GM12878 (cell line): ENCODE data around the gene AURKA. TPM values are rescaled to one million over a fixed set of nuclear protein-coding genes. Genes with fewer than 3 reads are reported as not detected.

Source experiments
- ATAC-seq: fragments of 200-7000 bp; cut with Tn5 transposase; 3 replicates; pipeline ENCODE4 v1.9.1; 2020; ENCODE audit warnings: mild to moderate bottlenecking, moderate library complexity
- Bru-seq: library from RNA; stranded (reverse); fragments of 400-500 nt; gene quantifications from one replicate; lab custom pipeline; 2021; lab: Mats Ljungman, UMichigan
- BruChase-seq, 2 experiments: library from RNA; stranded (reverse); fragments of 400-500 nt; gene quantifications; one replicate each; lab custom pipeline; 2021; lab: Mats Ljungman, UMichigan
- BruUV-seq: library from RNA; stranded (reverse); fragments of 400-500 nt; replicated peaks from 2 replicates; lab custom pipeline; 2021; lab: Mats Ljungman, UMichigan
- CTCF ChIA-PET: fragments of 300-600 bp; sonication (Branson Sonifier 250); formaldehyde crosslinking; extraction: SDS; loops from one replicate; lab custom pipeline; 2021; ENCODE audit warnings: inconsistent platforms; lab: Yijun Ruan, JAX
- POLR2A ChIA-PET: fragments of 350-600 bp; formaldehyde crosslinking; extraction: SDS; loops from one replicate; lab custom pipeline; 2021; ENCODE audit warnings: inconsistent platforms; lab: Charles Lee
- RAD21 ChIA-PET: fragments of 300-600 bp; sonication (Branson Sonifier 250); formaldehyde crosslinking; loops from one replicate; lab custom pipeline; 2023; ENCODE audit warnings: antibody characterized with exemption; ENCODE audit not compliant: unreplicated experiment; lab: Charles Lee
- SMC1A ChIA-PET: fragments of 300-600 bp; sonication (Branson Sonifier 250); formaldehyde crosslinking; loops from one replicate; lab custom pipeline; 2023; ENCODE audit not compliant: unreplicated experiment, uncharacterized antibody; lab: Charles Lee
- DNase-seq: peaks from one replicate; pipeline ENCODE4 v3.0.0-alpha.2; 2011; ENCODE audit warnings: low read depth, low spot score
- FAIRE-seq: peaks from 3 replicates; lab custom pipeline; 2011; peaks lifted over from hg19 to GRCh38; lab: Jason Lieb, UNC
- H2AFZ ChIP-seq: 2 replicates; pipeline ENCODE4 v1.6.0; 2011; ENCODE audit warnings: low read depth, low read length, control low read depth; ENCODE audit not compliant: control insufficient read depth
- H3K27ac ChIP-seq: 2 replicates; pipeline ENCODE4 v1.5.1; 2011; ENCODE audit warnings: control low read depth; ENCODE audit not compliant: control insufficient read depth, insufficient read depth
- H3K27me3 ChIP-seq, 2 experiments: replicated peaks in 1 of 2; 2 replicates each; pipeline versions ENCODE4 v1.6.0 to v1.6.1; 2011; ENCODE audit warnings: low read length in 1 of 2; ENCODE audit not compliant: control insufficient read depth in 2 of 2, insufficient read depth in 2 of 2
- H3K36me3 ChIP-seq, 2 experiments: 2 replicates each; pipeline ENCODE4 v1.5.1; 2011; ENCODE audit warnings: low read length in 1 of 2; ENCODE audit not compliant: control insufficient read depth in 2 of 2, insufficient read depth in 2 of 2
- H3K4me1 ChIP-seq: 2 replicates; pipeline ENCODE4 v1.6.1; 2011; ENCODE audit warnings: mild to moderate bottlenecking, low read length, moderate library complexity, mixed read lengths; ENCODE audit not compliant: control insufficient read depth, insufficient read depth
- H3K4me2 ChIP-seq: 2 replicates; pipeline ENCODE4 v1.6.0; 2011; ENCODE audit warnings: control low read depth; ENCODE audit not compliant: control insufficient read depth, insufficient read depth
- H3K4me3 ChIP-seq: fragments of 200-600 bp; sonication (generic); 2 replicates; pipeline ENCODE4 v1.5.1; 2016
- H3K79me2 ChIP-seq: 2 replicates; pipeline ENCODE4 v1.6.0; 2011; ENCODE audit warnings: low read length; ENCODE audit not compliant: control insufficient read depth, insufficient read depth
- H3K9ac ChIP-seq: 2 replicates; pipeline ENCODE4 v1.8.0; 2011; ENCODE audit warnings: low read length, control low read depth, mixed read lengths; ENCODE audit not compliant: control insufficient read depth, insufficient read depth
- H3K9me3 ChIP-seq: replicated peaks from 3 replicates; pipeline ENCODE4 v1.5.1; 2011; ENCODE audit warnings: mild to moderate bottlenecking, low read length; ENCODE audit not compliant: control insufficient read depth, insufficient read depth
- H4K20me1 ChIP-seq: 2 replicates; pipeline ENCODE4 v1.6.0; 2011; ENCODE audit not compliant: control insufficient read depth, insufficient read depth
- CBX3 ChIP-seq: fragments of 200-600 bp; sonication (generic); IDR thresholded peaks from 2 replicates; pipeline ENCODE4 v1.6.1; 2016; ENCODE audit warnings: low read depth, borderline replicate concordance
- CEBPB ChIP-seq, 2 experiments: fragments of 150-350 bp in 1 of 2; IDR thresholded peaks; 2 replicates each; pipeline ENCODE4 v1.6.1; 2012 to 2014; ENCODE audit warnings: low read depth in 2 of 2, low read length in 2 of 2, borderline replicate concordance in 1 of 2, inconsistent platforms in 1 of 2
- ETV6 ChIP-seq, 2 experiments: fragments of 450-650 bp in 1 of 2; IDR thresholded peaks in 1 of 2; conservative IDR thresholded peaks in 1 of 2; 2 replicates each; pipeline ENCODE4 v1.6.1; 2014; ENCODE audit warnings: antibody characterized with exemption in 1 of 2, borderline replicate concordance in 1 of 2, low read depth in 1 of 2, mild to moderate bottlenecking in 1 of 2, moderate library complexity in 1 of 2
- MYC ChIP-seq: IDR thresholded peaks from 2 replicates; pipeline ENCODE4 v1.6.1; 2011; ENCODE audit warnings: mild to moderate bottlenecking, low read length, moderate library complexity, inconsistent platforms; ENCODE audit not compliant: insufficient read depth, insufficient replicate concordance, insufficient read length, severe bottlenecking
- NR2F1 ChIP-seq: fragments of 450-650 bp; conservative IDR thresholded peaks from 2 replicates; pipeline ENCODE4 v1.6.1; 2017; ENCODE audit warnings: mild to moderate bottlenecking
- ZNF217 ChIP-seq: fragments of 450-650 bp; IDR thresholded peaks from 2 replicates; pipeline ENCODE4 v1.6.1; 2017; ENCODE audit warnings: antibody characterized with exemption, mild to moderate bottlenecking
- ZNF274 ChIP-seq: IDR thresholded peaks from one replicate; pipeline ENCODE4 v1.8.0; 2011; ENCODE audit not compliant: insufficient read length, insufficient read depth
- WGBS: methylation state at CpG from one replicate; pipeline ENCODE4 v1.1.6; 2016; ENCODE audit warnings: low lambda C conversion rate; ENCODE audit not compliant: insufficient replicate concordance, insufficient coverage; ENCODE audit errors: missing lambda C conversion rate; 5-methylcytosine and 5-hydroxymethylcytosine counted together
- in situ Hi-C: fragments of 300-500 bp; cut with MboI; formaldehyde crosslinking; loops from 9 replicates; pipeline ENCODE4 v1.14.3; 2018; ENCODE audit warnings: mixed read lengths
- intact Hi-C: fragments of 100-400 bp; cut with micrococcal nuclease; formaldehyde crosslinking; loops from one replicate; pipeline ENCODE4 v1.14.2; 2022; ENCODE audit not compliant: unreplicated experiment
- long read RNA-seq, 2 experiments: library from polyadenylated mRNA; unstranded; transcript quantifications; one replicate each; pipeline ENCODE4 v2.0.0, GENCODE V29; 2019 to 2020
- polyA minus RNA-seq, 3 experiments: library from RNA; depleted of rRNA, polyadenylated mRNA; stranded (reverse); fragments of >200 nt; gene quantifications; 2 replicates each; pipeline ENCODE4 v1.2.3, GENCODE V29; 2011
- polyA plus RNA-seq, 11 experiments: library from polyadenylated mRNA; depleted of rRNA in 4 of 11; unstranded in 6 of 11; stranded (reverse) in 5 of 11; fragments of >200 nt; fragmentation: Nextera tagmentation in 4 of 11; fragmentation: Illumina TruSeq in 1 of 11; extraction: Ambion mirVana in 4 of 11; extraction: Trizol in 1 of 11; gene quantifications; 1 replicate in 1 of 11; 2 replicates in 10 of 11; pipeline versions ENCODE4 v1.2.1 to v1.2.3, GENCODE V29; 2011 to 2016; ENCODE audit warnings: inconsistent platforms in 2 of 11, missing spikeins in 2 of 11, low read depth in 1 of 11
- total RNA-seq, 4 experiments: library from RNA; depleted of rRNA in 3 of 4; stranded (reverse); fragments of >200 nt in 3 of 4; fragmentation: Illumina TruSeq in 1 of 4; extraction: Trizol in 1 of 4; gene quantifications; 2 replicates each; pipeline versions ENCODE4 v1.2.1 to v1.2.3, GENCODE V29; 2013 to 2021
- TF ChIP-seq, protein P1 (sequence below): IDR thresholded peaks from 2 replicates; pipeline ENCODE4 v1.6.1; 2012; ENCODE audit warnings: low read depth, low read length, improper control_type of control experiment
- TF ChIP-seq, protein P2 (sequence below): fragments of 150-350 bp; IDR thresholded peaks from 2 replicates; pipeline ENCODE4 v1.6.1; 2016; ENCODE audit warnings: low read depth, low read length

AURKA gene
- 18.8 and 19.4 TPM in 2 replicates for total RNA-seq (2013; cell fraction: nucleolus; rRNA removed)
- total RNA-seq (2014; rRNA removed) (57.3 and 63.1 TPM in 2 replicates), total RNA-seq (2014; rRNA removed; fragmentation: Illumina TruSeq; extraction: Trizol) (67.9 and 71.6 TPM in 2 replicates), total RNA-seq (2021) (59.4 and 61.2 TPM in 2 replicates), polyA plus RNA-seq (2011; rRNA removed) (87.6 and 108 TPM in 2 replicates), polyA plus RNA-seq (2014; fragmentation: Illumina TruSeq; extraction: Trizol) (98.7 and 113 TPM in 2 replicates), polyA plus RNA-seq (2014; fragmentation: Nextera tagmentation; extraction: Ambion mirVana) (10 to 100 TPM; 70.9 to 75.2 TPM), polyA plus RNA-seq (2014; rRNA removed) (58.3 and 60.8 TPM in 2 replicates), polyA plus RNA-seq (2016; fragmentation: Nextera tagmentation; extraction: Ambion mirVana) (100 to 1,000 TPM; 120 to 122 TPM), polyA minus RNA-seq (2011; rRNA and poly(A)+ RNA removed) (55.3 and 61.1 TPM in 2 replicates), Bru-seq, nascent RNA (percentile 71 among the genes with signal in this experiment), BruChase-seq, experiment 1, labeled RNA remaining after a 6-hour chase (percentile 79 among the genes with signal in this experiment), BruChase-seq, experiment 2, labeled RNA remaining after a 2-hour chase (percentile 82 among the genes with signal in this experiment)
- 20.0 TPM for polyA plus RNA-seq (2011; ENCODE audit: low read depth)
- polyA plus RNA-seq (2011; cell fraction: cytosol; rRNA removed) = 66.6 and 74.8 TPM in 2 replicates
- polyA plus RNA-seq (2011; cell fraction: nucleus; rRNA removed) = 37.8 and 38.0 TPM in 2 replicates
- polyA plus RNA-seq (2012) = 19.8 and 28.8 TPM in 2 replicates
- 31.7 and 35.6 TPM in 2 replicates for polyA minus RNA-seq (2011; cell fraction: cytosol; rRNA and poly(A)+ RNA removed)
- 11.7 and 18.3 TPM in 2 replicates for polyA minus RNA-seq (2011; cell fraction: nucleus; rRNA and poly(A)+ RNA removed)
- long read RNA-seq, experiment 1, transcript AURKA-202 (9 exons, 2,248 nt) = minor isoform, 21 of 130 reads
- long read RNA-seq, experiment 1, transcript AURKA-201 (10 exons, 2,223 nt) = minor isoform, 5 of 130 reads
- long read RNA-seq, experiment 1, transcript AURKA-208 (9 exons, 2,114 nt) = major isoform, 27 of 130 reads
- long read RNA-seq, experiment 1, transcript AURKA-206 (9 exons, 2,169 nt) = minor isoform, 19 of 130 reads
- long read RNA-seq, experiment 1, partial matches to known transcripts = 19 of 130 reads
- long read RNA-seq, experiment 1, other reads (novel, unspliced or antisense) = 34 of 130 reads
- long read RNA-seq, experiment 2, transcript AURKA-202 (9 exons, 2,248 nt) = minor isoform, 48 of 569 reads
- long read RNA-seq, experiment 2, transcript AURKA-201 (10 exons, 2,223 nt) = minor isoform, 53 of 569 reads
- long read RNA-seq, experiment 2, transcript AURKA-206 (9 exons, 2,169 nt) = minor isoform, 105 of 569 reads
- long read RNA-seq, experiment 2, transcript AURKA-208 (9 exons, 2,114 nt) = major isoform, 166 of 569 reads
- long read RNA-seq, experiment 2, partial matches to known transcripts = 34 of 569 reads
- long read RNA-seq, experiment 2, other reads (novel, unspliced or antisense) = 107 of 569 reads

DNA sequence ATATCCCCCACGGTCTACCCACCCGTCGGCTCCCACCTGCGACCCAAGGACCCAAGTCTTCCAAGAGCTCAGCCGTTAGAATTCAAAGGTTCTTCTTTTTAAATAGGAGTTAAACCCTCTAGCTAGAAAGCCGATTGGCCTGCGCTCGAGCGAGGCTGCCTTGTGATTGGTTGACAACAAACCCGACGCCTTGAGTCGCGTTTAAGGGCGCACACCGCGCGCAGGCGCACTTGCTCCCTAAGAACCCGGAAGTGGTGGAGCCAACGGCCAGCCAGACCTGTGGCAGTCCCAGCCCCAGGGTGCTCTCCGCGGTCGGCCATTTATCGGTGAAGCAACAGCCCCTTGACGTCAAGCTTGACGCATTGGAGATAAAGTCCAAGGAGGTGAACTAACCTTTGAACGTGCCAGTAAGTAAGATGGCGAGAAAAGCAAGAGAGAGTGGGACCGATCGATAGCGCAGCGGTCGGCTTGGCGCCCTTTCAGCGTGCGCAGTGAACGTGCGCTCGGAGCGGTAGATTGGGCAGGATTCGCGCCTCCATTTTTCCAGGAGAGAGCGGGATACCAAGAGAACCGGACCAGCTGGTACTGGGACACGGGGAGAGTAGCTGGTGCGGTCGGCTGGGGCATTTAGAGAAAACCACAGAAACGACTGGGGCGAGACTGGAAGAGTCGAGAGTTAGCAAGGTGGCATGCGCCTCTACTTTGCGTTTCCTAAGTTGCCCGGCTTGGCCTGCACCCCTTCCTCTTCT lies at the start of gene AURKA, which contains the start of gene CSTF1:
AURKA (minus strand) TSS at position 84 of the 749 bp plus-strand sequence. CDS start 4,018 bp downstream, outside the sequence.
CSTF1 (plus strand) TSS at position 514 of the 749 bp plus-strand sequence. CDS start 2,908 bp downstream, outside the sequence.
- Histone ChIP-seq H3K9ac (peak within 1 kb of the TSS; percentile 90), H3K36me3 (peaks cover 5 to 11% of the 10 kb centered on the region in 2 experiments), H3K4me2 (peak within 1 kb of the TSS; percentile 98), H3K9me3 (no peaks in the 10 kb centered on the region), H3K4me3 (peak within 1 kb of the TSS; percentile 99), H3K27me3 (no peaks in the 10 kb centered on the region), H4K20me1 (no peaks in the 10 kb centered on the region), H3K27ac (peak within 1 kb of the TSS; percentile 78), H3K79me2 (peaks cover 63% of the 10 kb centered on the region), H2AFZ (peak within 1 kb of the TSS; percentile 84), H3K4me1 (peaks cover 3% of the 10 kb centered on the region; the same call in 1 of the 2 replicates)
- ChIA-PET POLR2A (interaction anchor here (0.8 to 1.2 kb wide), 3 partner anchors 10 to 17 kb away, joined by 3 to 5 read pairs (median 4); no protein-coding TSS in a partner anchor), RAD21 (interaction anchor here (1.5 to 2.5 kb wide), 4 partner anchors 20 to 77 kb away, joined by 4 to 9 read pairs (median 6); partner anchors contain the start of genes CASS4, FAM210B and RTF2), CTCF (interaction anchor here (0.8 to 2.1 kb wide), 5 partner anchors 9 to 78 kb away, joined by 4 to 6 read pairs (median 4); partner anchors contain the start of gene CASS4), SMC1A (interaction anchor here (0.6 to 3.8 kb wide), 9 partner anchors 11 to 1390 kb away, joined by 3 to 14 read pairs (median 3); partner anchors contain the start of gene RTF2)
- FAIRE-seq (peak; percentile 98), DNase-seq (peak; percentile 97), ATAC-seq (peak; percentile 92)
- in situ Hi-C loops = no loop called here
- BruUV-seq = TSS peak; percentile 75
- intact Hi-C loops = loop anchor here (2.0 kb wide), 1 partner anchor 76 kb away; the partner anchor contains the start of gene RTF2
- WGBS = under 1% methylated on average over 53 of the region's 53 CpGs
- TF ChIP-seq MYC (peak; percentile 86), CEBPB (IDR thresholded peaks at IDR 0.05; ENCODE audit: borderline replicate concordance in 1 of 2, low read depth in 2 of 2, low read length in 2 of 2) (peak in 1 of 2 experiments; percentile 86; a peak in 2 of 4 replicates), CBX3 (no peak), ETV6 (conservative IDR thresholded peaks at IDR 0.05 in 1 of 2, IDR thresholded peaks at IDR 0.05 in 1 of 2; ENCODE audit: borderline replicate concordance in 1 of 2, low read depth in 1 of 2) (peak in 1 of 2 experiments; percentile 33; a peak in 1 of 4 replicates), ZNF274 (no peak), NR2F1 (peak; percentile 81), ZNF217 (no peak)
- TF ChIP-seq, protein P1, sequence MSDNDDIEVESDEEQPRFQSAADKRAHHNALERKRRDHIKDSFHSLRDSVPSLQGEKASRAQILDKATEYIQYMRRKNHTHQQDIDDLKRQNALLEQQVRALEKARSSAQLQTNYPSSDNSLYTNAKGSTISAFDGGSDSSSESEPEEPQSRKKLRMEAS = peak; percentile 80
- TF ChIP-seq, protein P2, sequence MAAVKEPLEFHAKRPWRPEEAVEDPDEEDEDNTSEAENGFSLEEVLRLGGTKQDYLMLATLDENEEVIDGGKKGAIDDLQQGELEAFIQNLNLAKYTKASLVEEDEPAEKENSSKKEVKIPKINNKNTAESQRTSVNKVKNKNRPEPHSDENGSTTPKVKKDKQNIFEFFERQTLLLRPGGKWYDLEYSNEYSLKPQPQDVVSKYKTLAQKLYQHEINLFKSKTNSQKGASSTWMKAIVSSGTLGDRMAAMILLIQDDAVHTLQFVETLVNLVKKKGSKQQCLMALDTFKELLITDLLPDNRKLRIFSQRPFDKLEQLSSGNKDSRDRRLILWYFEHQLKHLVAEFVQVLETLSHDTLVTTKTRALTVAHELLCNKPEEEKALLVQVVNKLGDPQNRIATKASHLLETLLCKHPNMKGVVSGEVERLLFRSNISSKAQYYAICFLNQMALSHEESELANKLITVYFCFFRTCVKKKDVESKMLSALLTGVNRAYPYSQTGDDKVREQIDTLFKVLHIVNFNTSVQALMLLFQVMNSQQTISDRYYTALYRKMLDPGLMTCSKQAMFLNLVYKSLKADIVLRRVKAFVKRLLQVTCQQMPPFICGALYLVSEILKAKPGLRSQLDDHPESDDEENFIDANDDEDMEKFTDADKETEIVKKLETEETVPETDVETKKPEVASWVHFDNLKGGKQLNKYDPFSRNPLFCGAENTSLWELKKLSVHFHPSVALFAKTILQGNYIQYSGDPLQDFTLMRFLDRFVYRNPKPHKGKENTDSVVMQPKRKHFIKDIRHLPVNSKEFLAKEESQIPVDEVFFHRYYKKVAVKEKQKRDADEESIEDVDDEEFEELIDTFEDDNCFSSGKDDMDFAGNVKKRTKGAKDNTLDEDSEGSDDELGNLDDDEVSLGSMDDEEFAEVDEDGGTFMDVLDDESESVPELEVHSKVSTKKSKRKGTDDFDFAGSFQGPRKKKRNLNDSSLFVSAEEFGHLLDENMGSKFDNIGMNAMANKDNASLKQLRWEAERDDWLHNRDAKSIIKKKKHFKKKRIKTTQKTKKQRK = peak; percentile 59
